Caco-2 (cell line): ENCODE measurements around the gene GLIPR1L1. TPM values are rescaled to one million over a fixed set of nuclear protein-coding genes. Genes with fewer than 3 reads are reported as not detected.
"Not testable (repeated sequence)": the region's sequence is repeated elsewhere in the genome, so short reads cannot be mapped to it uniquely, and the experiment has no call there.

Source experiments
- BruUV-seq: library from RNA; stranded (reverse); fragments of 400-500 nt; replicated peaks from 2 replicates; lab custom pipeline; 2021; lab: Mats Ljungman, UMichigan
- CTCF ChIA-PET: fragments of 300-600 bp; sonication (Branson Sonifier 250); formaldehyde crosslinking; loops from one replicate; lab custom pipeline; 2022; ENCODE audit warnings: antibody characterized with exemption; lab: Charles Lee
- POLR2A ChIA-PET: fragments of 300-600 bp; sonication (Branson Sonifier 250); formaldehyde crosslinking; loops from one replicate; lab custom pipeline; 2022; ENCODE audit warnings: antibody characterized with exemption; lab: Charles Lee
- DNase-seq, 2 experiments: peaks; one replicate each; pipeline versions ENCODE4 v3.0.0 to v3.0.0-alpha.2; 2020 to 2022
- H3K27me3 ChIP-seq: replicated peaks from 2 replicates; pipeline ENCODE4 v1.6.0; 2011; ENCODE audit warnings: low read length; ENCODE audit not compliant: control insufficient read depth, insufficient read depth
- H3K36me3 ChIP-seq: 2 replicates; pipeline ENCODE4 v1.5.1; 2011; ENCODE audit warnings: low read length; ENCODE audit not compliant: control insufficient read depth, insufficient read depth
- H3K4me1 ChIP-seq: fragments of 250-450 bp; sonication (Bioruptor Pico); 2 replicates; pipeline ENCODE4 v1.5.1; 2020; ENCODE audit warnings: mild to moderate bottlenecking
- H3K4me3 ChIP-seq: 2 replicates; pipeline ENCODE4 v1.5.1; 2011; ENCODE audit warnings: low read depth, mild to moderate bottlenecking, control low read depth, low read length
- H3K9me3 ChIP-seq: fragments of 250-450 bp; sonication (Bioruptor Pico); 2 replicates; pipeline ENCODE4 v1.5.1; 2020; ENCODE audit warnings: mild to moderate bottlenecking, moderate library complexity
- H3K27ac Mint-ChIP-seq: one replicate; pipeline ENCODE4 v1.8.0; 2022; ENCODE audit warnings: mixed read lengths; ENCODE audit not compliant: unreplicated experiment
- H3K27me3 Mint-ChIP-seq: one replicate; pipeline ENCODE4 v1.8.0; 2022; ENCODE audit warnings: mixed read lengths; ENCODE audit not compliant: insufficient read depth, unreplicated experiment
- H3K36me3 Mint-ChIP-seq: one replicate; pipeline ENCODE4 v1.8.0; 2022; ENCODE audit warnings: mild to moderate bottlenecking, mixed read lengths; ENCODE audit not compliant: insufficient read depth, unreplicated experiment
- H3K4me1 Mint-ChIP-seq: one replicate; pipeline ENCODE4 v1.8.0; 2022; ENCODE audit warnings: low read depth, mixed read lengths; ENCODE audit not compliant: unreplicated experiment
- H3K4me3 Mint-ChIP-seq: one replicate; pipeline ENCODE4 v1.8.0; 2022; ENCODE audit warnings: mild to moderate bottlenecking, moderate library complexity, mixed read lengths; ENCODE audit not compliant: unreplicated experiment
- H3K9me3 Mint-ChIP-seq: one replicate; pipeline ENCODE4 v1.8.0; 2022; ENCODE audit warnings: mixed read lengths; ENCODE audit not compliant: unreplicated experiment
- intact Hi-C: fragments of 100-400 bp; cut with micrococcal nuclease; formaldehyde crosslinking; loops from one replicate; pipeline ENCODE4 v1.10.0; 2022; ENCODE audit not compliant: unreplicated experiment
- total RNA-seq: library from RNA; stranded (reverse); gene quantifications from 2 replicates; pipeline ENCODE4 v1.2.3, GENCODE V29; 2022
- TF ChIP-seq, protein P1 (sequence below), 2 experiments: fragments of 200-600 bp in 1 of 2; IDR thresholded peaks; 1 replicate in 1 of 2; 2 replicates in 1 of 2; pipeline versions ENCODE4 v1.5.1 to v1.8.0; 2011 to 2022; ENCODE audit warnings: antibody characterized with exemption in 1 of 2, control low read depth in 1 of 2, inconsistent platforms in 1 of 2, low read depth in 1 of 2, low read length in 1 of 2, mild to moderate bottlenecking in 1 of 2, moderate library complexity in 1 of 2; ENCODE audit not compliant: insufficient read depth in 1 of 2, severe bottlenecking in 1 of 2, unreplicated experiment in 1 of 2

Gene GLIPR1L1
- total RNA-seq, 1 experiment from 2014 or later: not detected

DNA sequence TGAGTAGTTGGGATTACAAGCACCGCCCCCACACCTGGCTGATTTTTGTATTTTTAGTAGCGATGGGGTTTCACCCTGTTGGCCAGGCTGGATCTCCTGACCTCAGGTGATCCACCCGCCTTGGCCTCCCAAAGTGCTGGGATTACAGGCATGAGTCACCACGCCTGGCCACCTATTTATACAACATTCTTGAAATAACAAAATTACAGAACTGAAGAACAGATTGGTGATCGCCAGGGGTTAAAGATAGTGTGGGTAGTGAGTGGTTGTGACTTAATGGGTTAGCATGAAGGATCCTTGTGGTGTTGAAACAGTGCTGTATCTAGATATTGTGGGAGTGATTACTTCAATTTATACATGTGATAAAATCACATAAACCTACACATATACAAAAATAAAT lies 7.4 kb downstream of the GLIPR1L1 start:
- no peaks in the 10 kb centered on the region for H3K4me1 ChIP-seq
- H3K36me3 ChIP-seq: no peaks in the 10 kb centered on the region
- H3K9me3 ChIP-seq: no peaks in the 10 kb centered on the region
- intact Hi-C loops: no loop called here
- Mint-ChIP-seq H3K36me3 (no peaks in the 10 kb centered on the region), H3K27ac (no peak overlapping the region), H3K4me1 (no peaks in the 10 kb centered on the region), H3K9me3 (no peaks in the 10 kb centered on the region), H3K27me3 (no peaks in the 10 kb centered on the region), H3K4me3 (peak overlapping the region; percentile 35)
- no peak overlapping the region for H3K4me3 ChIP-seq
- BruUV-seq: no TSS peak
- DNase-seq: no peak
- POLR2A ChIA-PET: no interaction called here
- no peaks in the 10 kb centered on the region for H3K27me3 ChIP-seq
- CTCF ChIA-PET: no interaction called here
- TF ChIP-seq, protein P1, sequence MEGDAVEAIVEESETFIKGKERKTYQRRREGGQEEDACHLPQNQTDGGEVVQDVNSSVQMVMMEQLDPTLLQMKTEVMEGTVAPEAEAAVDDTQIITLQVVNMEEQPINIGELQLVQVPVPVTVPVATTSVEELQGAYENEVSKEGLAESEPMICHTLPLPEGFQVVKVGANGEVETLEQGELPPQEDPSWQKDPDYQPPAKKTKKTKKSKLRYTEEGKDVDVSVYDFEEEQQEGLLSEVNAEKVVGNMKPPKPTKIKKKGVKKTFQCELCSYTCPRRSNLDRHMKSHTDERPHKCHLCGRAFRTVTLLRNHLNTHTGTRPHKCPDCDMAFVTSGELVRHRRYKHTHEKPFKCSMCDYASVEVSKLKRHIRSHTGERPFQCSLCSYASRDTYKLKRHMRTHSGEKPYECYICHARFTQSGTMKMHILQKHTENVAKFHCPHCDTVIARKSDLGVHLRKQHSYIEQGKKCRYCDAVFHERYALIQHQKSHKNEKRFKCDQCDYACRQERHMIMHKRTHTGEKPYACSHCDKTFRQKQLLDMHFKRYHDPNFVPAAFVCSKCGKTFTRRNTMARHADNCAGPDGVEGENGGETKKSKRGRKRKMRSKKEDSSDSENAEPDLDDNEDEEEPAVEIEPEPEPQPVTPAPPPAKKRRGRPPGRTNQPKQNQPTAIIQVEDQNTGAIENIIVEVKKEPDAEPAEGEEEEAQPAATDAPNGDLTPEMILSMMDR (IDR thresholded peaks at IDR 0.05; ENCODE audit: insufficient read depth in 1 of 2, low read depth in 1 of 2, low read length in 1 of 2, severe bottlenecking in 1 of 2, unreplicated experiment in 1 of 2): no peak

DNA sequence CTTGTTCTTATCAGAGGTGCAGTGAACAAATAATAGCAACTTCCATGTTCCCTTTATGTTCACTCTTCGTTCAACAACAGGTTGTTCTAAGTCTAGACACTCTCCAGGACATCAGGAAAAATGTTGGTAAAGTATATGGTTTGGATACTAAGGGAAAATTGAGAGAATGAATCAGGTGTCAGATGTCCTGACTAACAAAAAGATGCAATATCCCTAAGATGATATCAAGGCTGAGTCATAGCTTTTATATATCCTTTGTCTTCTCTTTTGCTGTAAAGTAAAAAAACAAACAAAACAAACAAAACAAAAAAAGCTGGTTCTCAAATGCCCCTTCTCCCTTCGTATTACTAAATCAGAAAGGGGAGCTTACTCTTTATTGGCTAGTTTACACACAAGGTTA lies 11.1 kb downstream of the GLIPR1L1 start:
- H3K4me1 ChIP-seq: no peaks in the 10 kb centered on the region
- H3K4me3 ChIP-seq: no peak overlapping the region
- no peaks in the 10 kb centered on the region for H3K9me3 ChIP-seq
- no peaks in the 10 kb centered on the region for H3K9me3 Mint-ChIP-seq
- H3K27ac Mint-ChIP-seq: no peak overlapping the region
- BruUV-seq: no TSS peak
- no peaks in the 10 kb centered on the region for H3K36me3 ChIP-seq
- TF ChIP-seq, protein P1 (IDR thresholded peaks at IDR 0.05; ENCODE audit: insufficient read depth in 1 of 2, low read depth in 1 of 2, low read length in 1 of 2, severe bottlenecking in 1 of 2, unreplicated experiment in 1 of 2): no peak
- no peaks in the 10 kb centered on the region for H3K4me1 Mint-ChIP-seq
- no peaks in the 10 kb centered on the region for H3K27me3 ChIP-seq
- intact Hi-C loops: loop anchor here (5.0 kb wide), 1 partner anchor 137 kb away; the partner anchor contains the start of gene GLIPR1
- no peaks in the 10 kb centered on the region for H3K36me3 Mint-ChIP-seq
- ChIA-PET CTCF (no interaction called here), POLR2A (no interaction called here)
- no peak for DNase-seq
- H3K4me3 Mint-ChIP-seq: no peak overlapping the region
- H3K27me3 Mint-ChIP-seq: no peaks in the 10 kb centered on the region

DNA sequence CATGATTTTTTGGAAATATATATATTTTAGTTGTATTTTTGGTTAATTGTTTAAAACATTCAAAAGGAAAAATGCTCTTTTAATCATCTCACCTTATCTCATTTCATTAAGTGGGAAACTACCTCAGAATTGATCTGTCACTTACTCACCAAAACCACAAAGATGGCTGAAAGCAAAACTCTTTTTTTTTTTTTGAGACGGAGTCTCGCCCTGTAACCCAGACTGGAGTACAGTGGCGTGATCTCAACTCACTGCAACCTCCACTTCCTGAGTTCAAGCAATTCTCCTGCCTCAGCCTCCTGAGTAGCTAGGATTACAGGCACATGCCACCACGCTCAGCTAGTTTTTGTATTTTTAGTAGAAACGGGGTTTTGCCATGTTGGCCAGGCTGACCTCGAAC lies 11.7 kb downstream of the GLIPR1L1 start:
- DNase-seq, H3K36me3 ChIP-seq, H3K4me3 ChIP-seq, H3K4me1 Mint-ChIP-seq, H3K4me1 ChIP-seq, CTCF ChIA-PET, H3K27me3 ChIP-seq, POLR2A ChIA-PET, H3K27ac Mint-ChIP-seq, H3K9me3 Mint-ChIP-seq, BruUV-seq, H3K36me3 Mint-ChIP-seq, H3K4me3 Mint-ChIP-seq, H3K27me3 Mint-ChIP-seq, H3K9me3 ChIP-seq: not testable (repeated sequence)
- intact Hi-C loops: loop anchor here (5.0 kb wide), 1 partner anchor 136 kb away; the partner anchor contains the start of gene GLIPR1

DNA sequence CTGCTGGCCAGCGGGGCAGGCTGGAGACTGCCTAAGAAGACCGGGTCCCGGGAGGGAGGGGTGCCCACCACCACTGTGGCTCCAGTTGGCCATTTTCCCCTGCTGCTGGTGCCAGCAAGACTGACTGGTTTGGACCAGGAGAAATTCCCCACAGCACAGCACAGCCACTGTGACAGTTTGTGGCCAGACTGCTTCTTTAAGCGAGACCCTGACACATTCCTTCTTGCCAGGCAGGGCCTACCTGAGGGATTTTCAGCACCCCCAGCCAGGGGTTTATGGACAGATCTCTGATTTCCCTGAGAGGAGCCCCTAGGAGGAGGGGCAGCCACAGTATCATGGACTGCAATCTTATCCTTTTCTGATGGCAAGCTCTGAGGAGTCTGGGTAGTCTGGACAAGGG lies 15.5 kb downstream of the GLIPR1L1 start:
- TF ChIP-seq, protein P1 (IDR thresholded peaks at IDR 0.05; ENCODE audit: insufficient read depth in 1 of 2, low read depth in 1 of 2, low read length in 1 of 2, severe bottlenecking in 1 of 2, unreplicated experiment in 1 of 2): no peak
- Histone ChIP-seq H3K4me1 (no peaks in the 10 kb centered on the region), H3K27me3 (no peaks in the 10 kb centered on the region), H3K36me3 (no peaks in the 10 kb centered on the region), H3K4me3 (no peak overlapping the region), H3K9me3 (no peaks in the 10 kb centered on the region)
- ChIA-PET CTCF (no interaction called here), POLR2A (no interaction called here)
- DNase-seq: no peak
- H3K27ac Mint-ChIP-seq: no peak overlapping the region
- intact Hi-C loops: loop anchor here (5.0 kb wide), 1 partner anchor 132 kb away; the partner anchor contains the start of gene GLIPR1
- H3K4me3 Mint-ChIP-seq: no peak overlapping the region
- no TSS peak for BruUV-seq
- no peaks in the 10 kb centered on the region for H3K36me3 Mint-ChIP-seq
- H3K4me1 Mint-ChIP-seq: no peaks in the 10 kb centered on the region
- peaks cover 5% of the 10 kb centered on the region for H3K9me3 Mint-ChIP-seq
- H3K27me3 Mint-ChIP-seq: peaks cover 3% of the 10 kb centered on the region
